HG03558 (cell line): ENCODE measurements around the gene PWWP2B.
"Not testable (repeated sequence)": the region's sequence is repeated elsewhere in the genome, so short reads cannot be mapped to it uniquely, and the experiment has no call there.

Experiments
- ATAC-seq: cut with Tn5 transposase; IDR thresholded peaks from one replicate; pipeline ENCODE4 v1.9.1; 2021; ENCODE audit warnings: moderate number of reproducible peaks; ENCODE audit not compliant: unreplicated experiment; ENCODE audit errors: extremely low read depth

Gene PWWP2B

DNA sequence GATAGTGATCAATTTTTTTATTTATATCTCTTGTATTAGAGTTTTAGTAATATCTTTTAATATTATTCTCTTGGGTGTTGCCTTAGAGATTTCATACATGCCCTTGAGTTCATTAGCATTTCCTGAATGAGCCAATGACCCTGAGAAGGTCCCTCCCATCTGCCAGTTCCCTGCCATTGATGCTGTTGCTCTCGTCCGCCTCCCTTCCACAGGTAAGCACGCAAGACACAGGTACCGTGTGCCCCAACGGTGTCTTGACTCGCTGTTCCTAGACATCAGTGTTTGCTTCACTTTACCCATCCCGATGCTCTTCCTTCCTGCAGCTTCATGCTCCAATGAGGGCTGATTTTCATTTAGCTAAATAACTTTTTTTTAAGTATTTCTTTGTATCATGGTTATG is 19.7 kb upstream of the PWWP2B start:
- no peak for ATAC-seq

DNA sequence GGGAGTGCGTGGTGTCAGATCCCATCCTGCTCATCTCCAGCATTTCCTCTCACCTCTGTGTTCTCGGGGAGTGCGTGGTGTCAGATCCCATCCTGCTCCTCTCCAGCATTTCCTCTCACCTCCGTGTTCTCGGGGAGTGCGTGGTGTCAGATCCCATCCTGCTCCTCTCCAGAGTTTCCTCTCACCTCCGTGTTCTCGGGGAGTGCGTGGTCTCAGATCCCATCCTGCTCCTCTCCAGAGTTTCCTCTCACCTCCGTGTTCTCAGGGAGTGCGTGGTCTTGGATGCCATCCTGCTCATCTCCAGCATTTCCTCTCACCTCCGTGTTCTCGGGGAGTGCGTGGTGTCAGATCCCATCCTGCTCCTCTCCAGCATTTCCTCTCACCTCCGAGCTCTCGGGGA is 18.0 kb upstream of the PWWP2B start:
- ATAC-seq = not testable (repeated sequence)

DNA sequence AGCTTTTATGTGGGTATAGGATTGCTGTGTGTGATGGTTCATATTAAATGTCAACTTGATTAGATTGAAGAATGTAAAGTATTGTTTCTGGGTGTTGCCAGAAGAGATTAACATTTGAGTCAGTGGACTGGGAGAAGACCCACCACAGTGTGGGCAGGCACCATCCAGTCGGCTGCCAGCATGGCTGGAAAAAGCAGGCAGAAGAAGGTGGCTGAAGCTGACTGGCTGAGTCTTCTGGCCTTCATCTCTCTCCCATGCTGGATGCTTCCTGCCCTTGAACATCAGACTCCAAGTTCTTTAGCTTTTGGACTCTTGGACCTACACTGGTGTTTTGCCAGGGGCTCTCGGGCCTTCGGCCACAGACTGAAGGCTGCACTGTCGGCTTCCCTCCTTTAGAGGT is 16.0 kb upstream of the PWWP2B start:
- ATAC-seq = not testable (repeated sequence)

DNA sequence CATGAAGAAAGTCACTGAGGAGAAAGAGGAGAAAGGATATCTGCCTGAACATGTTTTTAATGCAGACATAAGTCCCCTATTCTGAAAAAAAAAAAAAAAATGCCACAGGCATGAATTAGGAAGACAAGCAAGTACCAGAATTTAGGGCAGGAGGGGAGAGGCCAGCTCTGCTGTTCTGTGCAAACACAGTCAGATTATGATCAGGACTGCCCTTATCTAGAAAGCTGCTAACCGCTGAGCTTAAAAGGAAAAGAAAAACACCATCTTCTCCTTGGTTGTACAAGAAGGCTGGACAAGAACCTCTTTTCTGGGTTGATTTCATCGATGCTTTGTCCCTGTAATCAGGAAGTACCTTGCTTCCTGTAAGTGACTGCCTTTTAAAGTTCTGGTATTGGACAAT is 15.3 kb upstream of the PWWP2B start:
- no peak for ATAC-seq

DNA sequence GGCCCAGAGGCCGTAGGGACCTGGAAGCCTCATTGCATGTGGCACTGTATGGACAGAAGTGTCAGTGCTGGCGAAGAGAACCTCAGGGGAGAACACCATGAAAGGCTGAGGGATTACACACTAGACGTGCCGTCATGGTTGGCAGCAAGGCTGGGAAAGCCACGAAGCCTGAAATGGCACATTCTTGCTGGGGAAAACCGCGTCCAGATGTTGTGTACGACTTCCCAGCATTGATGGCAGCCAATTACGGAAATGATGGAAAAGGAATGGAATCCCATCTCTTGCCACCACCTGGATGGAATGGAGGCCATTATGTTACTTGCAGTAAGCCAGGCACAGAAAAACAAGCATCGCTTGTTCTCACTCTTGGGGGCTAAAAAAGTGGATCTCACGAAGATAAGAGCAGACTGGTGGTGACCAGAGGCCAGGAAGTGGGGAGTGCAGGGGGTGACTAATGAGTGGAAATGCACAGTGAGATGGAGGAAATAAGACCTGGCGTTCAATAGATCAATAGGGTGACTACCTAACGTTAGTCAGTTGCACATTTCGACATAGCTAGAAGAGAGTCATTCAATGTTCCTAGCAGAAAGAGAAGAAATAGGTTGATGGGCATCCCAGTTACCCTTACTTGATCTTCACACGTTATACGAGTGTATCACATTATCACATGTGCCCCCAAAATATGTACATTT is 14.6 kb upstream of the PWWP2B start:
- no peak for ATAC-seq

DNA sequence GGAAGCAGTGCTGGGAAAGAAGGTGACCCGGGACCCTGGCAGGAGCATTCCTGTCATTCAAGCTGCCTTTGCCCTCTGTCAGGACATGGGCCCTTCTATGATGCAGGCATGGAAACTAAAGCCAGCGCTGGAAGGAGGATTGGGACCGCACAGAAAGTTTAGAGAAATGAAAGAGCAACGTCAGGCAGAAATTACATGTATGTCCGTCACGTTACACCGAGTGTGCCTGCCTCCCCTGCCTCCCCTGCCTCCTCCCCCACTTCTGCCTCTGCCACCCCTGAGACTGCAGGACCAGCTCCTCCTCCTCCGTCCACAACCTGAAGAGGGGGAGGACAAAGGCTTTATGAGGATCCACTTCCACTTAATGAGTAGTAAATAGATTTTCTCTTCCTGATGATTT is 13.9 kb upstream of the PWWP2B start:
- no peak for ATAC-seq

DNA sequence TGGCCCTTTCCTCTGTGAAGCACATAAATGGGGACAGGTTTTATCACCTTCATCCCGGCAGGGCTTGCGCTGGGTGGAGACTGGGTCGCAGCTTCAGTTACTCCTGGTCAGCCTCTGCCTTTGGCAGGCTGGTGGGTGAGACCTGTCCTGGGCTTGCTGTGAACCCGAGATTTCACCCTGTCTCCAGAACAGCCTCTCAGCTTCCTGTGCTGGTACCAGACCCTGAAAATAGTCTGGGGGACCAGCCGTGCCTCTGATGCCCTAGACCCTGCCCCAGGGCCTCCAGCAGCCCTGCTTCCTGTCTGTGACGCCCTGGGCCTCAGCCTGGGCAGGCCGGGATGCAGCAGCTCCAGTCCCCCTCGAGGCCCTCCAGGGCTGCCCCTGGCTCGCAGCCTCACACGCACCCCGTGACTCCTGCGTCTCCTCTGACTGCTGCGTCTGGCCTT is 13.2 kb upstream of the PWWP2B start:
- ATAC-seq = no peak

DNA sequence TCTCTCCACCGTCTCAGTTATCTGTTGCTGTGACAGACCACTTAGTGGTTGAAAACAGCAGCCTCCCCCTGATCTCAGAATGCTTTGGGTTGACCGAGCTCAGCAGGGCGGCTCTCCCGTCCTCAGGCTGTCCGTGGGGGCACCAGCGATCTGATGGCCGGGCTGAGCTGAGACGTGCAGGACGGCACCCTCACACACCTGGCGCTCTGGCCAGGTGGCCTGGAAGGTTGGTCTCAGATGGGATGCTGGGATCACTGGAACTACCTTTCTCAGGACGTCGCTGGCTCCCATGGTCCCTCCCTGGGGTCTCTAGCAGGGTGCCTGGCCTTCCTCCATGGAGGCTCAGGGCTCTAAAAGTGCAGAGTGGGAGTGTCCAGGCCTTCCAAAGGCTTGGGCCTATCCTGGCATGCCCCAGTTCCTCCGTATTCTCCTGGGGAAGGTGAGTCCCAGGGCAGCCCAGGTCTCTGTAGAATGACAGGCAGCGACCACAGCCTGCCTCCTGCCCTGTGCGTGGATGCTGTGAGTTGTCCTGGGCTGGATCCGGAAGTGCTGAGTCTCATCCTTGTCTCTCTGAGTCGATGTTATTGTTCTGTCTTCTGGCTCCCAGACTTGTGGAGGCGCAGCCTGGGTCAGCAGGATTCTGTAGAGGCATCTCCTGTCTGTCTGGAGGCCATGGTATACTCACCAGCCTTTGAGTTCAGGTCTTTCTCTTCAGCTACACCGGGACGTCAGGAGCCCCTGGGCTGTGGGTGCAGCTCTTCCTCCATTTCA is 12.2 kb upstream of the PWWP2B start:
- no peak for ATAC-seq

DNA sequence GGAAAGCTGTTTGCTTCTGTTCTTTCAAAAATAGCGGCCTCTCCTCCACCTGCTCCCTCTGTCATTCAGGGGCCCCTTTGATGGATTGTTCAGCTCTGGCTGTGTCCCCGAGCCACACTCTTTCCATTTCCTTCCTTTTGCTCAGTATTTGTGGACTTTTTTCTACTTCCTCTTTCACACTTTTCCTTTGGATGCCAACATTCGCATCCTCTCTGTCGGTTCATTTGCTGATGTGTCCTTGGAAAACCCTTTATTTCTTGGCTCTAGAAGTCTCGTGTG is 11.7 kb upstream of the PWWP2B start:
- no peak for ATAC-seq

DNA sequence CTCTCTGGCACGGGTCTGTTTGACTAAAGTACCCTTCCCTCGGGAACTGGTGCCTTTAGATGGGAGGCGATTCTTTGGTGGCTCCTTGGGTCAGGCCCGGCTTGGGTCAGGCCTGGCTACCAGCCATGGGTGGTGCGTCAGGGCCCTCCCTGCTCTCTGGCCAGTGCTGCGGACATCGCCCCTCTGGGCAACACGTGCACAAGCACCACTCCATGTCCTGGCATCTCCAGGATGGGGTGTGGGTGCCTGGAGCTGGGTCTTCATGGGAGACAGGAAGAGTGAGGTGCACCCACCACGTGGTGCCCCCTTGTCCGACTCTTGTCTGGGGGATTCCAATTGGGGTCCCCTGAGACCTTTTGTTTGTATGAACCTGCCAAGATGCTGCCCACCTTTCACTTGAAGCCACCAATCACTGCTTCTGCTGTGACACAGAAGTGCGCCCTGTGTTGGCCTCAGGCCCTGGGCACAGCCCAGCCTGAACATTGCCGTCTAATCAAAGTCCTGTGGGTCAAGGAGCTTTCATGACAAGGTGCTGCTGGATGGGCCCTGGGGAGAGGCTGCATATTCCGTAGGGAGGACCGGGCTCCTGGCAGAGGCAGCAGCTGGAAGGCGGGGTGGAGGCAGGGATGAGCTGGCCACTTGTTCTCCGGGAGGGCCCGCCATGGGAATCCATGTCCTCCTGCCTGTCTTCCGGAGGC is 11.1 kb upstream of the PWWP2B start:
- ATAC-seq = no peak

DNA sequence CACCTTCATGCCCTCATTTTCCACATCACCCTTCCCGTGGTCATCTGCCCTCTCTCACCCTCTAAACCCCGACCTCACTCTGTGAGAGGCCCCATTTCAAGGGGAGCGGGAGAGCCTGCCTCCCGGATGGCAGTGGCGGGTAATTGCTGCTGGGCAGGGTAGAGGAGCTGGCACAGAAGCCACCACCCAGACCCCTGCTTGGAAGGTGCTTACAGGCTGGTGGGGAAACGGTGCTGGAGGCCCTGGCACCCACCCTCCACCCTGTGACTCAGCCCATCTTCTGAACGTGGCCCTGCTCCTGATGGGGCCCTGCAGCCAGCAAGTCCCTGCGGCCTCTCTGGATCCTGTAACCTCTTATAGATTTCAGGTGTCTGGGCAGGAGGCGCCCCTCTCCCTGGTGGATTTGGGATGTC is 10.6 kb upstream of the PWWP2B start:
- no peak for ATAC-seq

DNA sequence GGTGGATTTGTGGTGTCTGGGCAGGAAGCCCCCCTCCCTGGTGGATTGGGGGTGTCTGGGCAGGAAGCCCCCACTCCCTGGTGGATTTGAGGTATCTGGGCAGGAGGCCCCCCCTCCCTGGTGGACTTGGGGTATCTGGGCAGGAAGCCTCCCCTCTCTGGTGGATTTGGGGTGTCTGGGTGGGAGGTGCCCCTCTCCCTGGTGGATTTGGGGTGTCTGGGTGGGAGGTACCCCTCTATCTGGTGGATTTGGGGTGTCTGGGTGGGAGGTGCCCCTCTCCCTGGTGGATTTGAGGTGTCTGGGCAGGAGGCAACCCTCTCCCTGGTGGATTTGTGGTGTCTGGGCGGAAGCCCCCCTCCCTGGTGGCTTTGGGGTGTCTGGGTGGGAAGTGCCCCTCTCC is 10.1 kb upstream of the PWWP2B start:
- not testable (repeated sequence) for ATAC-seq

DNA sequence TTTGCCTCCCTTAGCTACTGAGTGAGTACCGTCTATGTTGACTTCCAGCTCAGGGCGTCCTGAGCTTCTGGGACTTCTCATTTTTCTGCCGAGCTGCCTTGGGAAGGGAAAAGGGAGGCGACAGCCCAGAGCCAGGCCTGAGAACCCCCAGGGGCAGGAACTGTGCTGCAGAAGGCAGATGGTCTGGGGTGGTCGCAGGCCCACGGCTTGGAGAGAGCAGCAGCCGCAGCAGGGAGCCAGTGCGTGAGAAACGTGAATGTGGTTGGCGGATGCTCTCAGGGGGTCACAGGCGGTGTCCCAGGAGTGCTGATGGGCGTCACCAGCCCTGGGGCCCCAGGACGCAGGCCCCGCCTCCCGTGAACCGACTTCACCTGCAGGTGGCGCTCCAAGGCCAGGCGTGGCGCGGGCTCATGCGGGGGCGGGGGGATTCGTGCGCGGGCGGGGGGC is 9.2 kb upstream of the PWWP2B start:
- no peak for ATAC-seq

DNA sequence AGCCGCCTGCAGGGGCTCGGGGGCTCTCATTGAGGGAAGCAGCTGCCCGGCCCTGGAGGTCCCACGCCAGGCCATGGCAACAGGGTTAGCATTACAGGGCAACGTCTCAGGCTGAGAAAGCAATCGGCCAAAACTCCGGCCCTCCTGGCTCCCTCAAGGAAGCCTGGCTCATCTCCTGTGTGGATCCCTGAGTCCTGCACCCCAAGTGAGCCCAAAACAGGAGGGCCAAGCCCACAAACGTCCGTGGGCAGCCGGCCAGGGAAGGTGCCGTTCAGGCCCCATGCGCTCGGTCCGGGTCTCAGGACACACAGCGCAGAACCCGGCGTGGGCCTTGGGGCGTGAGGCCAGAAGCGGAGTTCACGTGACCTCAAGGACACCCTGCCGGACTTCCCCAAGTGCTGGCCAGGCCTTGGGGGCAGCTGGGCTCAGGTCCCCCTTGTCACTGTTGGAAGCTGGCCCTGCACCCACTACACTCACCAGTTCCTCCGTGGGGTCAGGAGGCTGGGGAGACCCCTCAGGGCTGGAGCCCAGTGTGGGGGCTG is 8.0 kb upstream of the PWWP2B start:
- no peak for ATAC-seq

DNA sequence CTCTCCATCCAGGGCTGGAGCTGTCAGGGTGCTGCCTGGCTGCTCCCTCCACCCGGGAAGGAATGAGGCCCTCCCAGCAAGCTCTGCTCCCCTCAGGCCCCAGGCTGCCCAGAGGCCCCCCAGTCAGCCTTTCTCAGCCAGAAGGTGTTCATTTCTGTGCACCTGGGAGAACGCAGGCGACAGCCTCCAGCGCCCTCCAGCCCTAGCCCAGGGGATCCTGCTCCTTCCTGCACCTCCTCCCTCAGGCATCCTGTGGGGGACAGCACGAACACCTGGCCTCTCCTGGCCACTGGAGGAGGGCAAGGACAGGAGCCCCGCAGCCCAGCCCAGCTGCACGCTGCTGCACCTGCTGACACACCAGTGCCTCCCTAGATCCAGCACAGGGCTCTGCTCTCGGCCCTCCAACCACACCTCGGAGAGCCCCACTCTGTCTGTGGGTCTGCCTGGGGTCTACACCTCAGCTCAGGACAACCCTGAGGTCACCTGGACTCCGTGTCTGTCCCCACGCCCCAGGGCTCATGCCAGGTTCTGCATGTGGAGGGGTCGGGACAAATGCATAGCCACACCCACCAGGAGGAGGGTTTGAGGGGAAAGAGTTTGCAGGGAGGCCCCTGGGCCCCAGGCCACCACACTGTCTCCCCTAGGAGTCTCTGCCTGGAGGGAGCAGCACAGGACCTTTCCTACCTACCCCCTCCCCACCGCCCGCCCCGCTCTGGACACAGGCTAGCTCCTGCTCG is 7.4 kb upstream of the PWWP2B start:
- no peak for ATAC-seq

DNA sequence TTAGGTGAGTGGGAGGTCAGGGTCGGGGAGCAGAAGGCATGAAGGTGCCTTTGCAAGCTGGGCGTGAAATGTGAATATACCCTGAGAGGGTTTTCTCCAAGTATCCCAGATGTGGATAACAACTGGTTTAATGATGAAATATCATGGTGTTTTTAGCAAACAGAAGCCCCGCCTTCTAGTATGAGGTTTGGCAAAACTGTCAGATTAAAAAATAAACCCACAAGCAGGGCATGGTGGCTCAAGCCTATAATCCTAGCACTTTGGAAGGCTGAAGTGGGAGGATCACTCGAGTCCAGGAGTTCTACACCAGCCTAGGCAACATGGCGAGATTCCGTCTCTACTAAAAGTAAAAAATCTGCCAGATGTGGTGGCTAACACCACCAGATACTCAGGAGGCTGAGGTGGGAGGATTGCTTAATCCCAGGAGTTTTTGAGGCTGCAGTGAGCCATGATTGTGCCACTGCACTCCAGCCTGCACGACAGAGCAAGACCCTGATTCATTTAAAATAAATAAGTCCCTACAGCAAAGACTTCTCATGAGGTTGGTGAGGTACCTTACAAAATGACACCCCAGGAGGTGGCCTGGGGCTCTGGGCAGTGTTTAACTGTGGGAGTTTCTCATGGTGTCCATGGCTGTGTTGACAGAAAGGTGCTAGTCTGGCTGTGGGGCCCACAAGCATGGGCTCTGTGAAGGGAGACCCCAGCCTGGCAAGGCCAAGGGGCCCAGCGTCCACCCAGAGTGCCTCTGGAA is 6.7 kb upstream of the PWWP2B start:
- ATAC-seq = no peak

DNA sequence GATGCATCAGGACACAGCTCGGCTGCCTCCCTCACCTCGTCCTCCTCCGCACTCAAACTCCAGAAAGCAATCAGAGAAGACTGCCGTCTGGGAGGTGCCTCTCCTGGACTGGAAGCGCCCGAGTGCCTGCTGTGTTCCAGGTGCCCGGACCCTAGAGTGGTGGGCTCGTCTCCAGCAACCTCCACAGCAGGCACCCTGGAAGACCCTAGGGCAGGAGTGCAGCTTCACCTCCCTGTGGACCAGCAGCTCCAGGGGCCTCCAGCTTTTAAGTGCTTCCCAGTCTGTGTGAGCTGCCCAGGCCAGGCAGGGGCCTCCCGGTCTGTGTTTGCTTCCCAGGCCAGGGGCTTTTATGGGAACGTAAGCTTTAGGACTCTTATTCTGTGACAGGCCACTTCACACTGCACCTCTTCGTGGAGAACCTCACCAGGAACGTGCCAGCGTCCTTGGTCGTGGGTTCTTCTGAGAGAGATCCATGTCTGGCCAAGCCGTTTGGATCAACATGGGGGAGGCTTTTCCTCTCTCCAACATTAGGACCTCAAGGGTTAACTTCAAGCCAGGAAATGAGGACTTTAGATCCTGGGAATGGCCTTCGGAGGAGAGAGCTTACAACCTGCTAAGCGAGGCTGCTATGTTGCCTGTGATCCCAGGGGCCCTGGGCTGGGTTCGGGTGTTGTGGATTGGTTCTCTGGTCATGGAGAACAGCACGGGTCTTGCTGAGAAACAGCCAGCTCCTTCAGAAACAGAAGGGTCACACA is 5.9 kb upstream of the PWWP2B start:
- ATAC-seq = no peak

DNA sequence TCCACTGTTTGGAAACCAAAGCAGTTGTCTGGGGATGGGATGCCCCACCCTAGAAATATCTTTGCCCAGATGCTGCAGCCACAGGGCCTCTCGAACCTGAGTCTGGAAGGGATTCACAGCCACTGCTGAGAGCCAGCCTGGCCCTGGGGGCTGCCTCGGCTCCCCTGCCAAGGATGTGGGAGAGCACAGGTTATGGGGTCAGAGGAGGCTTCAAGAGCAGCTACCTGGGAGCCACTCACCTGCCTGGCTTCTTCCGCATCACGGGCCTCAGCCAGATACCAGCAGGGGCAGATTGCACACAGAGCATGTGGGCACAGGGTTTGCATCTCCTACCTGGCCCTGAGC is 5.4 kb upstream of the PWWP2B start:
- no peak for ATAC-seq

DNA sequence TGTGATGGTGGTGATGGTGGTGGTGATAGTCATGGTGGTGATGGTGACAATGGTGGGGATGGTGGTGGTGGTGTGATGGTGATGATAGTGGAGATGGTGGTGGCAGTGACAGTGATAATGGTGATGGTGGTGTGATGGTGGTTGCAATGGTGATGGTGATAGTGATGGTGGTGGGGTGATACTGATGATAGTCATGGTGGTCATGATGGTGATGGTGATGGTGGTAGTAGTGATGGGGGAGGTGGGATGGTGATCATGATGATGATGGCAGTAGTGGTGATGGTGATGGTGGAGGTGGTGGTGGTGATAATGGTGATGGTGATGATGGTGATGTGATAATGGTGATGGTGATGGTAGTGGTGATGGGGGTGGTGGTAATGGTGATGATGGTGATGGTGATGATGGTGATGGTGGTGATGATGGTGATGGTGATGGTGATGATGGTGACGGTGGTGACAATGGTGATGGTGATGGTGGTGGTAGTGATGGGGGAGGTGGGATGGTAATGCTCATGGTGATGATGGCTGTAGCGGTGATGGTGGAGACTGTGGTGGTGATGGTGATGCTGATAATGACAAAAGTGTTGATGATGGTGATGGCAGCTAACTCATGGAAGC is 4.7 kb upstream of the PWWP2B start:
- no peak for ATAC-seq
